Raji (cell line): ENCODE results near the gene CENPQ.

Experiments
- POLR2A ChIP-seq: IDR thresholded peaks from 2 replicates; pipeline ENCODE4 v1.6.1; 2011; ENCODE audit warnings: low read depth, low read length, control low read depth; ENCODE audit not compliant: insufficient read depth

Gene CENPQ

DNA sequence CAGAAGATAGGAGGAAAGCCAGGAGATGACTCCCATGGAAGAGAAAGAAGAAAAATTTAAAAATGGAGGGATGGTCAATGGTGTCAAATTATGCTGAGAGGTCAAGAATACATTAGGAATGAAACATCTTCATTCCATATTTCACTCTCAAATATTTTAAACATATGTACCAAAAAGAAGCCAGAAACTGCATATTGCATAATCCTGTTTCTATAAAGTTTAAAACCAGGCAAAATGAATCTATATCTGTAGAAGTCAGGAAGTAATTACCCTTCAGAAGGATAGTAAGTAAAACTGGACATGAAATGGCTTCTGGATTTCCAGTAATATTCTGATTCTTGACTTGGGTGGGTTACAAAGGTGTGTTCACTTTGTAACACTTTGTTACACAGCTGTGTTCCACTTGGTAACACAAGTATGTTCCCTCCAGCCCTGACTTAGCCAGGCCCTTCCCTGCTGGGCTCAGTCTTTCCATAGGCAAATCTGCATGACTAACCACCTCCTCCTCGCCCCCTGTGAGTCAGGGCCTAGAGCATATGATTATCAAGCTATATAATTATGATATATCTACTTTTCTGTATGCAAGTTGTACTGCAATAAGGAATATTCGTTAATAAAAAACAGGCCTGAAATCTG, 67.1 kb downstream of the CENPQ start:
- no peak for TF ChIP-seq POLR2A

DNA sequence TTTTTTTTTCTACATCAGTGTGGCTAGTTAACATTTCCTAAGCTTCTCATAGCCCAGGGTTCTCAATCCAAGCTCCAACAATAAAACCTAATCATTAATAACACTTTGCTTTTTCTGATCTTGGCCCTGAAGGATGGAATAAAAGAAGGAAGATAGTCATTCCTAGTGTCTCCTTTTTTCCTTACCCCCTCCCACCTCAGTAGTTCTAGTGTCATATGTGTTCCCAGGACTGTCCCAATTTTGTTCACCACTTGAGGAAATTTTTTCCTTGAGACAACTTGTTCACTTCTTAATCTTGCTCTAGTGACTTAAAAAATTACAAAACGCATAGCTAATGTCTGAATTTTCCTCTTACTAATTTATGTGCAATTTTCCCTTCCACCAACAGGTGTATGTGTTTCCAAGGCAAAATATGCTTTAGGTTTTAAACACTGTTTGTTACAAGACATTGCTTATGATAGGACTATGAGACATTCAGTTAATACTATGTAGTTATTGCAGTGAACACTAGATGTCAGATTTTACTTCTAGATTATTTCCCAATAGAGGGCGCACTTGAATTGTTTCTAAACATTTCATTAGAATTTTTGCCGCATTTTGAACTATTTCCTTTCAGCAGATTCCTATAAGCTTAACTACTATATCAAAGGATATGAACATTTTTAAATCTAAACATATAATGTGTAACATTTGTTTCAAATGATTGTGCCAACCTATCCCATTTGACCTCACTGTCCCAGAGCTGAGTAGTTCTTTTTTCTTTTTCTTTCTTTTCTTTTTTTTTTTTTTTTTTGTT, 68.8 kb downstream of the CENPQ start:
- no peak for TF ChIP-seq POLR2A

DNA sequence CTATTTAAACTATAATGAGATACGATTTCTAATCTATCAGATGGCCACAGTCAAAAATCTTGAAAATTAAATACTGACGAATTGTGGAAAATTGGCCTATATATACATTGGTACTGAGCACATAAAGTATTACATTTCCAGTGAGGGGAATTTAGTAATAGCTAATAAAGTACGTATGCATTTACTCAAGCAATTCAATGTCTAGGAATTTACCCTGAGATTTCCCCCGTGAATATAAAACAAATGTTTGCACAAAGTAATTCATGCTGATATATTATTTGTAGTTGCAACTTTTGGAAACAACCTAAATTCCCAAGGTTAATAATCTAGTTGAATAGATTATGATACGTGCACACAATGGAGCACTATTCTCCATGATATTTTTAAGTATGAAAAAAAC, 72.6 kb downstream of the CENPQ start:
- no peak for TF ChIP-seq POLR2A

GRCh38 chr6:49539102-49539501, 75.9 kb downstream of the CENPQ start:
- no peak for TF ChIP-seq POLR2A

- TF ChIP-seq POLR2A: no peak
These were observed 77.4 kb downstream of the CENPQ start for GRCh38 chr6:49540614-49541013.

DNA sequence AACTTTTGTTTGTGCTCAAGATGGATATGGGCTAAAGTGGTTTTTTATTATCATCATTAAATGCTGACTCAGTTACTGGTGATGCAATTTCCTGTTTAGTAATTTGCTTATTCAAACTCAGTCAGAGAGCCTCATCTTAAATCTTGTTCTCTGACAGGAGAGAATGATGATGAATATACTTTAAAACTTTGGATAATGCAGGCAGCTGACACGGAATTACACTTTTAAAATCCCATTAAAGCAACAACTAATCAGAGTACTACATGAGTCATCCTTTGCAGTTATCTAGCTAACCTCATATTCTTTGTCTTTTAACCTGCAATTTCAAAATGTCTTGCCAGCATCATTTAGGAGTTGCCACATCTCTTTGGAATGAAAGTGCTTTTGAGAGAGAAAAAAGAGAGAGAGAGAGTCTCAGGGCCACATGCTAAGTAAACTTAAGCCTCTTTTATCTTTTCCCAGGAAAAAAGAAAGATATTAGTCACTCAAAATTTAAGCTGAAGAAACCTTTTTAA, 78.1 kb downstream of the CENPQ start:
- no peak for TF ChIP-seq POLR2A

DNA sequence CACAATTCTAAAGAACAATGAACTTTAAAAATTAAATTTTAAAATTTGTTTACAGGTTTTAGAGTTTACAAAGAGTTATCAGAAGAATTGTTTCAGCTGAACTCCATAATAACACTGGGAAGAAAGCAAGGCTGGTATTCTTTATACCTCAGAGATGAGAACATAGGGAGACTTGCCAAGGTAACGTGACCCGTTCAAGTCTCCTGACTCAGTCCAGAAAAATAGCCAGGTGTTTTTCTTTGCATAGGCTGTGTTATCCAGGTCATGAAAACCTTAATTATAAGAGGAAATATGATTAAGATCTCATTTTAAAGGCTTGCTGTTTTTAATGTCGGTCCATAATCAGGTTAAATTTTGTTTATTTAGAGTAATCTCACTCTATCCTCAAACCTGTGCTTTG, 78.8 kb downstream of the CENPQ start:
- no peak for TF ChIP-seq POLR2A
